Activated naive CD4-positive, alpha-beta T cell treated with anti-CD3 and anti-CD28 coated beads, Interleukin-2, amount 10 ng/mL, durations not matched to agents 7 days and 5 days (primary cell): Measurements from ENCODE around the gene JMJD6.

Experiments used
- CTCF ChIA-PET: fragments of 350-600 bp; sonication (Branson Sonifier 250); formaldehyde crosslinking; loops from one replicate; lab custom pipeline; 2021; ENCODE audit warnings: antibody characterized with exemption; lab: Charles Lee
- DNase-seq: peaks from one replicate; pipeline ENCODE4 v3.0.0-alpha.2; 2020
- H3K27ac Mint-ChIP-seq: one replicate; pipeline ENCODE4 v1.8.0; 2021; ENCODE audit warnings: mild to moderate bottlenecking, moderate library complexity, mixed read lengths
- H3K27me3 Mint-ChIP-seq: one replicate; pipeline ENCODE4 v1.8.0; 2021; ENCODE audit warnings: mild to moderate bottlenecking, mixed read lengths
- H3K36me3 Mint-ChIP-seq: one replicate; pipeline ENCODE4 v1.8.0; 2021; ENCODE audit warnings: mixed read lengths
- H3K4me1 Mint-ChIP-seq: one replicate; pipeline ENCODE4 v1.8.0; 2021; ENCODE audit warnings: mixed read lengths
- H3K4me3 Mint-ChIP-seq: one replicate; pipeline ENCODE4 v1.8.0; 2021; ENCODE audit warnings: mild to moderate bottlenecking, moderate library complexity, mixed read lengths
- H3K9me3 Mint-ChIP-seq: one replicate; pipeline ENCODE4 v1.8.0; 2021; ENCODE audit warnings: mixed read lengths

The JMJD6 gene

GRCh38 chr17:76681222-76682137 is 44.9 kb downstream of the JMJD6 start:
- CTCF ChIA-PET: interaction anchor here (0.6 to 2.5 kb wide), 26 partner anchors 10 to 214 kb away, joined by 3 to 35 read pairs (median 5); partner anchors contain the start of genes AANAT and ST6GALNAC1
- H3K9me3 Mint-ChIP-seq: no peaks in the 10 kb centered on the region
- peaks cover 7% of the 10 kb centered on the region for H3K4me1 Mint-ChIP-seq
- no peak overlapping the region for H3K27ac Mint-ChIP-seq
- DNase-seq: peak; percentile 87
- H3K36me3 Mint-ChIP-seq: peaks cover 1% of the 10 kb centered on the region
- H3K4me3 Mint-ChIP-seq: no peak overlapping the region
- H3K27me3 Mint-ChIP-seq: peaks cover 41% of the 10 kb centered on the region

GRCh38 chr17:76679239-76679638 is 47.2 kb downstream of the JMJD6 start:
- Mint-ChIP-seq H3K4me3 (no peak overlapping the region), H3K36me3 (peaks cover 1% of the 10 kb centered on the region), H3K27me3 (peaks cover 33% of the 10 kb centered on the region), H3K9me3 (no peaks in the 10 kb centered on the region), H3K27ac (no peak overlapping the region), H3K4me1 (peaks cover 7% of the 10 kb centered on the region)
- DNase-seq: no peak
- CTCF ChIA-PET: no interaction called here

GRCh38 chr17:76678330-76678729 is 48.1 kb downstream of the JMJD6 start:
- Mint-ChIP-seq H3K36me3 (peaks cover 1% of the 10 kb centered on the region), H3K9me3 (no peaks in the 10 kb centered on the region), H3K27me3 (peaks cover 32% of the 10 kb centered on the region), H3K27ac (no peak overlapping the region), H3K4me1 (peaks cover 12% of the 10 kb centered on the region), H3K4me3 (no peak overlapping the region)
- DNase-seq: peak; percentile 65
- CTCF ChIA-PET: interaction anchor here (1.1 to 1.5 kb wide), 3 partner anchors 25 to 155 kb away, joined by 3 to 4 read pairs (median 3); no protein-coding TSS in a partner anchor

- Mint-ChIP-seq H3K4me3 (no peak overlapping the region), H3K36me3 (peaks cover 4% of the 10 kb centered on the region), H3K27ac (no peak overlapping the region), H3K4me1 (peaks cover 21% of the 10 kb centered on the region), H3K27me3 (peaks cover 31% of the 10 kb centered on the region), H3K9me3 (no peaks in the 10 kb centered on the region)
- DNase-seq: no peak
- CTCF ChIA-PET: interaction anchor here (0.8 to 1.5 kb wide), 4 partner anchors 26 to 154 kb away, joined by 3 to 4 read pairs (median 3); no protein-coding TSS in a partner anchor
These were observed 49.0 kb downstream of the JMJD6 start for GRCh38 chr17:76677406-76677805.

- no peak for DNase-seq
- Mint-ChIP-seq H3K4me3 (no peak overlapping the region), H3K4me1 (peaks cover 22% of the 10 kb centered on the region), H3K27me3 (peaks cover 23% of the 10 kb centered on the region), H3K36me3 (peaks cover 4% of the 10 kb centered on the region), H3K27ac (no peak overlapping the region), H3K9me3 (no peaks in the 10 kb centered on the region)
- CTCF ChIA-PET: interaction anchor here (0.8 kb wide), 1 partner anchor 37 kb away, joined by 3 read pairs; no protein-coding TSS in a partner anchor
These were observed 49.8 kb downstream of the JMJD6 start for GRCh38 chr17:76676629-76677028.

GRCh38 chr17:76675648-76676047 is 50.8 kb downstream of the JMJD6 start:
- CTCF ChIA-PET: no interaction called here
- peaks cover 4% of the 10 kb centered on the region for H3K36me3 Mint-ChIP-seq
- peaks cover 1% of the 10 kb centered on the region for H3K9me3 Mint-ChIP-seq
- DNase-seq: no peak
- H3K27me3 Mint-ChIP-seq: peaks cover 13% of the 10 kb centered on the region
- no peak overlapping the region for H3K4me3 Mint-ChIP-seq
- peaks cover 28% of the 10 kb centered on the region for H3K4me1 Mint-ChIP-seq
- no peak overlapping the region for H3K27ac Mint-ChIP-seq

- H3K27ac Mint-ChIP-seq: no peak overlapping the region
- no peak for DNase-seq
- H3K36me3 Mint-ChIP-seq: peaks cover 4% of the 10 kb centered on the region
- CTCF ChIA-PET: interaction anchor here (0.7 to 1.0 kb wide), 2 partner anchors 44 to 216 kb away, joined by 3 read pairs; no protein-coding TSS in a partner anchor
- peaks cover 38% of the 10 kb centered on the region for H3K4me1 Mint-ChIP-seq
- peaks cover 7% of the 10 kb centered on the region for H3K27me3 Mint-ChIP-seq
- H3K9me3 Mint-ChIP-seq: peaks cover 2% of the 10 kb centered on the region
- no peak overlapping the region for H3K4me3 Mint-ChIP-seq
These were observed 51.8 kb downstream of the JMJD6 start for GRCh38 chr17:76674600-76674999.

- Mint-ChIP-seq H3K4me1 (peaks cover 40% of the 10 kb centered on the region), H3K9me3 (peaks cover 2% of the 10 kb centered on the region), H3K36me3 (peaks cover 4% of the 10 kb centered on the region), H3K4me3 (no peak overlapping the region), H3K27me3 (peaks cover 7% of the 10 kb centered on the region), H3K27ac (no peak overlapping the region)
- CTCF ChIA-PET: interaction anchor here (0.6 to 1.0 kb wide), 3 partner anchors 45 to 215 kb away, joined by 3 read pairs; no protein-coding TSS in a partner anchor
- DNase-seq: no peak
These were observed 52.7 kb downstream of the JMJD6 start for GRCh38 chr17:76673729-76674128.

- Mint-ChIP-seq H3K9me3 (peaks cover 2% of the 10 kb centered on the region), H3K4me3 (peak overlapping the region; percentile 92), H3K4me1 (peaks cover 40% of the 10 kb centered on the region), H3K36me3 (peaks cover 4% of the 10 kb centered on the region), H3K27me3 (peaks cover 12% of the 10 kb centered on the region), H3K27ac (peak overlapping the region; percentile 95)
- CTCF ChIA-PET: no interaction called here
- DNase-seq: no peak
These were observed 53.5 kb downstream of the JMJD6 start for GRCh38 chr17:76672892-76673291.

GRCh38 chr17:76672270-76672851 is 54.0 kb downstream of the JMJD6 start:
- peaks cover 40% of the 10 kb centered on the region for H3K4me1 Mint-ChIP-seq
- DNase-seq: no peak

GRCh38 chr17:76671912-76672262 is 54.5 kb downstream of the JMJD6 start:
- Mint-ChIP-seq H3K4me3 (peak overlapping the region; percentile 92), H3K27ac (peak overlapping the region; percentile 95), H3K27me3 (peaks cover 22% of the 10 kb centered on the region), H3K4me1 (peaks cover 40% of the 10 kb centered on the region), H3K36me3 (peaks cover 4% of the 10 kb centered on the region), H3K9me3 (peaks cover 2% of the 10 kb centered on the region)
- no peak for DNase-seq
- CTCF ChIA-PET: interaction anchor here (0.5 to 2.5 kb wide), 6 partner anchors 10 to 213 kb away, joined by 3 to 13 read pairs (median 5); no protein-coding TSS in a partner anchor

More at GRCh38 chr17:76672270-76672851, 54.0 kb downstream of the JMJD6 start:
- peak overlapping the region; percentile 95 for H3K27ac Mint-ChIP-seq
- H3K36me3 Mint-ChIP-seq: peaks cover 4% of the 10 kb centered on the region
- H3K9me3 Mint-ChIP-seq: peaks cover 2% of the 10 kb centered on the region
- H3K4me3 Mint-ChIP-seq: peak overlapping the region; percentile 92
- peaks cover 17% of the 10 kb centered on the region for H3K27me3 Mint-ChIP-seq
- CTCF ChIA-PET: interaction anchor here (1.2 to 2.5 kb wide), 5 partner anchors 9 to 214 kb away, joined by 4 to 13 read pairs (median 6); no protein-coding TSS in a partner anchor

GRCh38 chr17:76671123-76671911 is 55.1 kb downstream of the JMJD6 start:
- DNase-seq: peak; percentile 100
- CTCF ChIA-PET: interaction anchor here (0.5 to 2.5 kb wide), 6 partner anchors 10 to 212 kb away, joined by 3 to 13 read pairs (median 5); no protein-coding TSS in a partner anchor
- peaks cover 39% of the 10 kb centered on the region for H3K4me1 Mint-ChIP-seq
- peak overlapping the region; percentile 92 for H3K4me3 Mint-ChIP-seq
- peak overlapping the region; percentile 95 for H3K27ac Mint-ChIP-seq
- peaks cover 28% of the 10 kb centered on the region for H3K27me3 Mint-ChIP-seq
- peaks cover 4% of the 10 kb centered on the region for H3K36me3 Mint-ChIP-seq
- peaks cover 2% of the 10 kb centered on the region for H3K9me3 Mint-ChIP-seq

- Mint-ChIP-seq H3K9me3 (peaks cover 2% of the 10 kb centered on the region), H3K27ac (peak overlapping the region; percentile 95), H3K4me1 (peaks cover 39% of the 10 kb centered on the region), H3K4me3 (peak overlapping the region; percentile 92), H3K36me3 (peaks cover 4% of the 10 kb centered on the region), H3K27me3 (peaks cover 28% of the 10 kb centered on the region)
- CTCF ChIA-PET: interaction anchor here (0.6 to 2.5 kb wide), 4 partner anchors 10 to 112 kb away, joined by 3 to 13 read pairs (median 5); no protein-coding TSS in a partner anchor
- no peak for DNase-seq
These were observed 55.7 kb downstream of the JMJD6 start for GRCh38 chr17:76670718-76671122.
